NCI-H446 treated with DMSO at 0.1 percent for 48 hours (cell line): ENCODE measurements around the gene PLA2G5.
"Not testable (repeated sequence)": the region's sequence is repeated elsewhere in the genome, so short reads cannot be mapped to it uniquely, and the experiment has no call there.

Experiments used
- DNase-seq: peaks from one replicate; lab custom pipeline; 2025; lab: John Stamatoyannopoulos, UW

PLA2G5 gene

DNA sequence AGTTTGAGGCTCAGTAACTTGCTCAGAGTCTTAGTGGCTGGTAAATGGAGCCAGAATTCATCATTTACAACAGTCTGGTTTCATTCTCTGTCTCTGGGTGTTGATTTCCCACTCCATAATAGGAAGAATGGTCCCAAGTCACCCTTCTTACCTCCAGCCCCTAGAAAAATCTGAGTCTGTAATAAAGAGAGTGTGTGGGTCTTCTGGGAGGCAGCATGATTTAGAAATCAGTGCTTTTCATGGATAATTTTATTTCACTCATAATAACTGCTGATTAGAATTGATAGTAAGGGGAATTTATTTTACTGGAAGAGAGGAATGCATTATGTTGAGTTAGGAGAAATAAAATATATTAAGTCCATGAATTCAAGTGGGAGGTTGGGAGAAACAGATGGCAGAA is 47.2 kb downstream of the PLA2G5 start:
- DNase-seq, result no peak

DNA sequence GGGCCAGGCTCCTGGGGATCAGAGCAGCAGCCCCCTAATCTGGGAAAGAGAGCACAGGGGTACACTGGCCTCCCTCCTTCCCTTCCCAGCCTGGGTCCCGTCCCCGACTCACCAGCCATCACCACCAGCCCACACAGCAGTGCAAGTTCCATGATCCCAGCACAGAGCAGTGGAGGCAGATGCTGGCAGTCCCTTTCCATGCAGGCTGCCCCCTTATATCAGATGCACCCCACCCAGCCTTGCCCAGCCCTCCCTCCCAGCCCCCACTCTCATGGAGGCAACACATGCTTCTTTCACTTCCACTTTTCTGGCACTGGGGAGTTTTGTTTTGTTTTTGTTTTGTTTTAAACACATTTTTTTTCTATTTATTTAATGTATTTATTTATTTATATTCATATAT is 49.4 kb downstream of the PLA2G5 start, which contains the start of gene PLA2G2D:
TSS of gene PLA2G2D (minus strand) at position 190 of the 400 bp plus-strand sequence. CDS start at position 152, 38 bp downstream.
- no peak for DNase-seq

GRCh38 chr1:20120796-20121195 is 50.8 kb downstream of the PLA2G5 start:
- DNase-seq, result no peak

GRCh38 chr1:20123722-20124455 is 53.9 kb downstream of the PLA2G5 start:
- no peak for DNase-seq

GRCh38 chr1:20124456-20125057 is 54.6 kb downstream of the PLA2G5 start:
- DNase-seq, result peak; percentile 25

GRCh38 chr1:20125100-20125499 is 55.1 kb downstream of the PLA2G5 start:
- no peak for DNase-seq

GRCh38 chr1:20126041-20126805 is 56.2 kb downstream of the PLA2G5 start:
- no peak for DNase-seq

- no peak for DNase-seq
Measured at GRCh38 chr1:20126806-20127440, 56.9 kb downstream of the PLA2G5 start.

DNA sequence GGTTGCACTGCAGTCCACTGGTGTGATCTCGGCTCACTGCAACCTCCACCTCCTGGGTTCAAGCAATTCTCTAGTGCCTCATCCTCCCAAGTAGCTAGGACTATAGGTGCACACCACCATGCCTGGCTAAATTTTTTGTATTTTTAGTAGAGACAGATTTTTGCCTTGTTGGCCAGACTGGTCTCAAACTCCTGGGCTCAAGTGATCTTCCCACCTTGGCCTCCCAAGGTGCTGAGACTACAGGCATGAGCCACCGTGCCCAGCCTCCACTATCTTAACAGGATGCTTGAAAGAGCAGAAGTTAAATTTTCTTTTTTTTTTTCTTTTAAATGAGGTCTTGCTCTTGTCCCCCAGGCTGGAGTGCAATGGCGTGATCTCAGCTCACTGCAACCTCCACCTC is 60.5 kb downstream of the PLA2G5 start:
- not testable (repeated sequence) for DNase-seq

GRCh38 chr1:20134995-20135394 is 65.0 kb downstream of the PLA2G5 start:
- no peak for DNase-seq

- no peak for DNase-seq
Measured at GRCh38 chr1:20136249-20136648, 66.3 kb downstream of the PLA2G5 start.

GRCh38 chr1:20137055-20137454 is 67.1 kb downstream of the PLA2G5 start:
- DNase-seq, result no peak

GRCh38 chr1:20137604-20138003 is 67.6 kb downstream of the PLA2G5 start:
- DNase-seq, result no peak

DNA sequence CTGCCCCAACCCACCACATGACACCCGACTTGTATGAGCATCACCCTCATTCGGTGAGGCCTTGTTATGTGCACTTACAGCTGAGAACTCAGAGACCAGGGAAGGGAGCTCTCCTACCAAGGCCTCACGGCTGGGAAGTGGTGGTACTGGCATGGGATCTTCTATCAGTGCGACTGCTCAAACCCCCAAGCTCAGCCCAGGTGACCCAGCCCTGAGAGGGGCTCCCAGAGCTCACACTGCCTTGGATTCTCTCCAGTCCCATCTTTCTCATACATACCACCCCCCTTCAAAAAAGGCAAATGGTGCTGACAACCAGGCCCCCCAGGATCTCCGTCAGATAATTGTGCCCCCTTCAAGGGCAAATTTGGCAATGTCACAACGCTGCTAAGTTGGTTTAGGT is 68.4 kb downstream of the PLA2G5 start:
- DNase-seq, result no peak

- no peak for DNase-seq
Measured at GRCh38 chr1:20138961-20139550, 69.1 kb downstream of the PLA2G5 start, which contains the start of gene PLA2G2F. Gene PLA2G2F, plus strand, starts transcription at chr1:20139323. Its CDS starts 105 bp downstream, at chr1:20139428.

GRCh38 chr1:20139776-20140612 is 70.0 kb downstream of the PLA2G5 start:
- DNase-seq, result no peak

- no peak for DNase-seq
Measured at GRCh38 chr1:20141001-20141400, 71.0 kb downstream of the PLA2G5 start.

DNA sequence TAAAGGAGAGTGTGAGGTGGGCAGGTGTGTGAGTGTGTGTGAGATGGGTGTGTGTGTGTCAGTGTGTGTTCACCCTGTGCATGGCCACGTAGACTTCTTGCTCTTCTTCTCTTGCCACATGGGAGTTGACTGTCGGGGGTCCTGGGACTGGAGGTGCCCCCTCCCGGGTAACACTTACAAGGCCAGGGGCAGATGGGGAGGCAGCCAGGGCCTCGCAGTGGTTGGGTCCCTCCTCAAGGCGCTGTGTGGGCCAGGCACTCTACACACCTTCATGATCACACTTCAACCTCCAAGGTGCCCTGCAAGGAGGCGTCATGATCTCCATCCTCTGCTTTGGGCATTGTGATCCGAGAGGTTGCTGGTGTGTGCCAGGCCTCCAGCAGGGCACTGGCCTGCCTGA is 71.5 kb downstream of the PLA2G5 start:
- DNase-seq, result no peak
